ENCODE results near the gene CCNK.

CCNK gene

GRCh38 chr14:99519931-99520421 is 38.8 kb downstream of the CCNK start:
- no peak for DNase-seq (ENCODE audit: low read depth)

GRCh38 chr14:99520571-99521081 is 39.4 kb downstream of the CCNK start:
- no peak for DNase-seq (ENCODE audit: low read depth)

- DNase-seq (ENCODE audit: low read depth): no peak
Measured at GRCh38 chr14:99521176-99522024, 40.2 kb downstream of the CCNK start.

GRCh38 chr14:99522025-99522401 is 40.8 kb downstream of the CCNK start:
- DNase-seq (ENCODE audit: low read depth): no peak

GRCh38 chr14:99522457-99522891 is 41.3 kb downstream of the CCNK start:
- DNase-seq (ENCODE audit: low read depth): peak; percentile 87

GRCh38 chr14:99522934-99523703 is 41.9 kb downstream of the CCNK start:
- DNase-seq (ENCODE audit: low read depth): peak; percentile 35

- DNase-seq (ENCODE audit: low read depth): no peak
Measured at GRCh38 chr14:99523704-99524055, 42.5 kb downstream of the CCNK start.

GRCh38 chr14:99524091-99524661 is 43.0 kb downstream of the CCNK start:
- DNase-seq (ENCODE audit: low read depth): no peak

- DNase-seq (ENCODE audit: low read depth): peak; percentile 86
Measured at GRCh38 chr14:99524804-99525698, 43.8 kb downstream of the CCNK start.

GRCh38 chr14:99525699-99526080 is 44.5 kb downstream of the CCNK start:
- no peak for DNase-seq (ENCODE audit: low read depth)

- no peak for DNase-seq (ENCODE audit: low read depth)
Measured at GRCh38 chr14:99527026-99527425, 45.8 kb downstream of the CCNK start.

GRCh38 chr14:99527427-99528076 is 46.3 kb downstream of the CCNK start:
- DNase-seq (ENCODE audit: low read depth): no peak

- DNase-seq (ENCODE audit: low read depth): peak; percentile 42
Measured at GRCh38 chr14:99529899-99530298, 48.7 kb downstream of the CCNK start.

GRCh38 chr14:99530407-99531155 is 49.4 kb downstream of the CCNK start:
- DNase-seq (ENCODE audit: low read depth): no peak

- peak; percentile 67 for DNase-seq (ENCODE audit: low read depth)
Measured at GRCh38 chr14:99531251-99532096, 50.3 kb downstream of the CCNK start.

GRCh38 chr14:99532310-99532709 is 51.1 kb downstream of the CCNK start:
- DNase-seq (ENCODE audit: low read depth): no peak

GRCh38 chr14:99534333-99534732 is 53.1 kb downstream of the CCNK start:
- no peak for DNase-seq (ENCODE audit: low read depth)

- no peak for DNase-seq (ENCODE audit: low read depth)
Measured at GRCh38 chr14:99534863-99535262, 53.7 kb downstream of the CCNK start.

GRCh38 chr14:99535448-99535847 is 54.2 kb downstream of the CCNK start:
- DNase-seq (ENCODE audit: low read depth): no peak

Measured in ELR (cell line).